Measurements from ENCODE around the gene USP26. TPM values are rescaled to one million over a fixed set of nuclear protein-coding genes. Genes with fewer than 3 reads are reported as not detected.

Gene USP26
- total and polyA plus RNA-seq, 2 donors (not counting 1 experiment from before 2014, with no cell fraction given): not detected

DNA sequence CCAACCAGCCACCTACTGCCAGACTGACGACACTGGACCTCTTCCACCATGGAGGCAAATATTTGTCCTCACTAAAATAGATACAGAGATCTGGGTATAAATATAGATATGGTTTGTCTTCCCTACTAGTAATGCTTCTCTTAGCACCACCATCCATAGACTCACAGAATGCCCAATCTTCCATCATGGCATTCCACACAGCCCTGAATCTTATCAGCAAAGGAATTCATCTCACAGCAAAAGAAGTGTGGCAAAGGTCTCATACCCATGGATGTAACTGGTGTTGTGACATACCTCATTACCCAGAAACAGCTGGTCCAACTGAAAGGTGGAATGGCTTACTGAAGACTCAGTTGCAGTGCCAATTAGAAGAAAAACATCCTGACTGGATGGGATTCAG is 91.3 kb downstream of the USP26 start:
- Histone ChIP-seq H3K36me3 (ENCODE audit: control insufficient read depth, insufficient read depth, low read length) (no peaks in the 10 kb centered on the region), H2AFZ (ENCODE audit: low read length) (no peak overlapping the region), H3K4me3 (replicated peaks in 1 of 4; ENCODE audit: control extremely low read depth in 1 of 4, insufficient read depth in 1 of 4, low read depth in 3 of 4, low read length in 4 of 4) (no peak overlapping the region), H3K27me3 (ENCODE audit: control insufficient read depth, insufficient read depth, low read length) (no peaks in the 10 kb centered on the region), H3K9me3 (ENCODE audit: control insufficient read depth, insufficient read depth, low read depth, low read length) (no peaks in the 10 kb centered on the region), H3K4me1 (ENCODE audit: control insufficient read depth, extremely low read depth, insufficient read depth, low read length) (no peaks in the 10 kb centered on the region), H4K20me1 (ENCODE audit: control insufficient read depth, extremely low read depth, insufficient read depth, low read length) (no peaks in the 10 kb centered on the region), H3K9ac (ENCODE audit: insufficient read depth, low read length) (no peak overlapping the region), H3K4me2 (ENCODE audit: extremely low read depth, insufficient read depth, low read length) (no peak overlapping the region), H3K27ac (ENCODE audit: insufficient read depth, low read length) (no peak overlapping the region), H3K79me2 (ENCODE audit: control insufficient read depth, insufficient read depth, low read length) (no peaks in the 10 kb centered on the region)
- TF ChIP-seq EZH2 (IDR thresholded peaks at IDR 0.05; ENCODE audit: low read length, missing control alignments): no peak
- TF ChIP-seq, protein P1, sequence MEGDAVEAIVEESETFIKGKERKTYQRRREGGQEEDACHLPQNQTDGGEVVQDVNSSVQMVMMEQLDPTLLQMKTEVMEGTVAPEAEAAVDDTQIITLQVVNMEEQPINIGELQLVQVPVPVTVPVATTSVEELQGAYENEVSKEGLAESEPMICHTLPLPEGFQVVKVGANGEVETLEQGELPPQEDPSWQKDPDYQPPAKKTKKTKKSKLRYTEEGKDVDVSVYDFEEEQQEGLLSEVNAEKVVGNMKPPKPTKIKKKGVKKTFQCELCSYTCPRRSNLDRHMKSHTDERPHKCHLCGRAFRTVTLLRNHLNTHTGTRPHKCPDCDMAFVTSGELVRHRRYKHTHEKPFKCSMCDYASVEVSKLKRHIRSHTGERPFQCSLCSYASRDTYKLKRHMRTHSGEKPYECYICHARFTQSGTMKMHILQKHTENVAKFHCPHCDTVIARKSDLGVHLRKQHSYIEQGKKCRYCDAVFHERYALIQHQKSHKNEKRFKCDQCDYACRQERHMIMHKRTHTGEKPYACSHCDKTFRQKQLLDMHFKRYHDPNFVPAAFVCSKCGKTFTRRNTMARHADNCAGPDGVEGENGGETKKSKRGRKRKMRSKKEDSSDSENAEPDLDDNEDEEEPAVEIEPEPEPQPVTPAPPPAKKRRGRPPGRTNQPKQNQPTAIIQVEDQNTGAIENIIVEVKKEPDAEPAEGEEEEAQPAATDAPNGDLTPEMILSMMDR (conservative IDR thresholded peaks at IDR 0.05 in 1 of 2, IDR thresholded peaks at IDR 0.05 in 1 of 2; ENCODE audit: low read depth in 1 of 2, low read length in 2 of 2): no peak
- no peak for DNase-seq (ENCODE audit: low read depth in 2 of 2)

GRCh38 chrX:133005042-133005441 is 91.9 kb downstream of the USP26 start:
- peak; percentile 6 to 17 for DNase-seq (ENCODE audit: low read depth in 2 of 2)
- Histone ChIP-seq H2AFZ (ENCODE audit: low read length) (no peak overlapping the region), H4K20me1 (ENCODE audit: control insufficient read depth, extremely low read depth, insufficient read depth, low read length) (no peaks in the 10 kb centered on the region), H3K4me1 (ENCODE audit: control insufficient read depth, extremely low read depth, insufficient read depth, low read length) (no peaks in the 10 kb centered on the region), H3K79me2 (ENCODE audit: control insufficient read depth, insufficient read depth, low read length) (no peaks in the 10 kb centered on the region), H3K36me3 (ENCODE audit: control insufficient read depth, insufficient read depth, low read length) (no peaks in the 10 kb centered on the region), H3K4me3 (replicated peaks in 1 of 4; ENCODE audit: control extremely low read depth in 1 of 4, insufficient read depth in 1 of 4, low read depth in 3 of 4, low read length in 4 of 4) (no peak overlapping the region), H3K27ac (ENCODE audit: insufficient read depth, low read length) (no peak overlapping the region), H3K4me2 (ENCODE audit: extremely low read depth, insufficient read depth, low read length) (no peak overlapping the region), H3K27me3 (ENCODE audit: control insufficient read depth, insufficient read depth, low read length) (no peaks in the 10 kb centered on the region), H3K9ac (ENCODE audit: insufficient read depth, low read length) (no peak overlapping the region), H3K9me3 (ENCODE audit: control insufficient read depth, insufficient read depth, low read depth, low read length) (no peaks in the 10 kb centered on the region)
- no peak for TF ChIP-seq EZH2 (IDR thresholded peaks at IDR 0.05; ENCODE audit: low read length, missing control alignments)
- TF ChIP-seq, protein P1 (conservative IDR thresholded peaks at IDR 0.05 in 1 of 2, IDR thresholded peaks at IDR 0.05 in 1 of 2; ENCODE audit: low read depth in 1 of 2, low read length in 2 of 2): peak; percentile 48 to 69

DNA sequence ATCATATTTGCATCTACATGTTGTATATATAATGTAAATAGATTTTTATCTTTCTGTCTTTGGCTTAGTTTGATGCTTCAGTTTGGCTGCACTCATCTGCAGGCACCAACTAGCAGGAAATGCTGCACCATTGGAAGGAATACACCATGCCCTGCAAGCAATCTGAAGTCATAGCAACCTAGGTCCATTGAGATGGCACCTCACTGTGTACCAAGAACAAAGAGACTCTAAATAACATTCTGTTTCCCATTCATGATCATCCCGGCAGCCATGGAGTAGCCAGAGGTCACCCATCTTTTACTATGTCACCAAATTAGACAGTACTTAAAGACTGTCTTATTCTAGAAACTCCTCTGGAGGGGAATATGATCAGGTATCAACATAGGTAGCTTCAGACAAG is 97.7 kb downstream of the USP26 start:
- DNase-seq (ENCODE audit: low read depth in 2 of 2): no peak
- Histone ChIP-seq H2AFZ (ENCODE audit: low read length) (no peak overlapping the region), H3K27me3 (ENCODE audit: control insufficient read depth, insufficient read depth, low read length) (no peaks in the 10 kb centered on the region), H3K4me1 (ENCODE audit: control insufficient read depth, extremely low read depth, insufficient read depth, low read length) (no peaks in the 10 kb centered on the region), H3K4me2 (ENCODE audit: extremely low read depth, insufficient read depth, low read length) (no peak overlapping the region), H4K20me1 (ENCODE audit: control insufficient read depth, extremely low read depth, insufficient read depth, low read length) (no peaks in the 10 kb centered on the region), H3K36me3 (ENCODE audit: control insufficient read depth, insufficient read depth, low read length) (no peaks in the 10 kb centered on the region), H3K9me3 (ENCODE audit: control insufficient read depth, insufficient read depth, low read depth, low read length) (no peaks in the 10 kb centered on the region), H3K79me2 (ENCODE audit: control insufficient read depth, insufficient read depth, low read length) (no peaks in the 10 kb centered on the region), H3K4me3 (replicated peaks in 1 of 4; ENCODE audit: control extremely low read depth in 1 of 4, insufficient read depth in 1 of 4, low read depth in 3 of 4, low read length in 4 of 4) (no peak overlapping the region), H3K9ac (ENCODE audit: insufficient read depth, low read length) (no peak overlapping the region), H3K27ac (ENCODE audit: insufficient read depth, low read length) (no peak overlapping the region)
- TF ChIP-seq EZH2 (IDR thresholded peaks at IDR 0.05; ENCODE audit: low read length, missing control alignments): no peak
- TF ChIP-seq, protein P1 (conservative IDR thresholded peaks at IDR 0.05 in 1 of 2, IDR thresholded peaks at IDR 0.05 in 1 of 2; ENCODE audit: low read depth in 1 of 2, low read length in 2 of 2): no peak
